Measurements from ENCODE around the gene DHCR24.

DHCR24 gene

DNA sequence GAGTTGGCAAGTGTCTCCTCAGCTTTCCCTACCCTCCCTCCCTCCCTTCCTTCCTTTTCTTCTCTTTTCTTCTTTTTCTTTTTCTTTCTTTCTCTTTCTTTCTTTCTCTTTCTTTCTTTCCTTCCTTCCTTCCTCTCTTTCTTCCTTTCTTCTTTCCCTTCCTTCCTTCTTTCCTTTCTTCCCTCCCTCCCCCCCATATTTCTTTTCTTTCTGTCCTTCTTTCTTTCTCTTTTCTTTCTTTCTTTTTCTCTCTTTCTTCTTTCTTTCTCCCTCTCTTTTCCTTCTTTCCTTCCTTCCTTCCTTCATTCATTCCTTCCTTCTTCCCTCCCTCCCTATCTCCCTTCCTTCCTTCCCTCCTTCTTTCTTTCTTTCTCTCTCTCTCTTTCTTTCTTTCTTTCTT is 67.3 kb downstream of the DHCR24 start:
- Histone ChIP-seq H3K4me3 (ENCODE audit: low read depth, low read length) (no peak overlapping the region), H3K27me3 (no peaks in the 10 kb centered on the region), H3K36me3 (no peaks in the 10 kb centered on the region), H3K4me1 (no peaks in the 10 kb centered on the region), H3K9me3 (no peaks in the 10 kb centered on the region)
- TF ChIP-seq, protein P1, sequence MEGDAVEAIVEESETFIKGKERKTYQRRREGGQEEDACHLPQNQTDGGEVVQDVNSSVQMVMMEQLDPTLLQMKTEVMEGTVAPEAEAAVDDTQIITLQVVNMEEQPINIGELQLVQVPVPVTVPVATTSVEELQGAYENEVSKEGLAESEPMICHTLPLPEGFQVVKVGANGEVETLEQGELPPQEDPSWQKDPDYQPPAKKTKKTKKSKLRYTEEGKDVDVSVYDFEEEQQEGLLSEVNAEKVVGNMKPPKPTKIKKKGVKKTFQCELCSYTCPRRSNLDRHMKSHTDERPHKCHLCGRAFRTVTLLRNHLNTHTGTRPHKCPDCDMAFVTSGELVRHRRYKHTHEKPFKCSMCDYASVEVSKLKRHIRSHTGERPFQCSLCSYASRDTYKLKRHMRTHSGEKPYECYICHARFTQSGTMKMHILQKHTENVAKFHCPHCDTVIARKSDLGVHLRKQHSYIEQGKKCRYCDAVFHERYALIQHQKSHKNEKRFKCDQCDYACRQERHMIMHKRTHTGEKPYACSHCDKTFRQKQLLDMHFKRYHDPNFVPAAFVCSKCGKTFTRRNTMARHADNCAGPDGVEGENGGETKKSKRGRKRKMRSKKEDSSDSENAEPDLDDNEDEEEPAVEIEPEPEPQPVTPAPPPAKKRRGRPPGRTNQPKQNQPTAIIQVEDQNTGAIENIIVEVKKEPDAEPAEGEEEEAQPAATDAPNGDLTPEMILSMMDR (IDR thresholded peaks at IDR 0.05; ENCODE audit: low read depth, low read length), result no peak
- no peak for DNase-seq

DNA sequence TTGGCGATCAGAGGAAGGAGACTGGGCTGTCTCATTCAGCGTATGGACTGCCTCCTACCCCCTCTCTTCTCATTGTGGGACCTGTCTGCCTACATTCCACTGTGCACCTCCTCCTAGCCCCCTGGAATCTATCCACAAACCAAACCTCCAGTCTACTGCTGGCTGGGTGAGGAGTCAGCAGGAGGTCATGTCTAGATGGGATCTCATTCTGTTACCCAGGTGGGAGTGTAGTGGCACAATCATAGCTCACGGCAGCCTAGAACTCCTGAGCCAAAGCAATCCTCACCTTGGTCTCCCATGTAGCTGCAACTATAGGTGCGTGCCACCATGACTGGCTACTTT is 67.8 kb downstream of the DHCR24 start:
- H3K4me1 ChIP-seq, result no peaks in the 10 kb centered on the region
- no peaks in the 10 kb centered on the region for H3K27me3 ChIP-seq
- H3K9me3 ChIP-seq, result no peaks in the 10 kb centered on the region
- TF ChIP-seq, protein P1 (IDR thresholded peaks at IDR 0.05; ENCODE audit: low read depth, low read length), result no peak
- DNase-seq, result no peak
- no peaks in the 10 kb centered on the region for H3K36me3 ChIP-seq
- H3K4me3 ChIP-seq (ENCODE audit: low read depth, low read length), result no peak overlapping the region

DNA sequence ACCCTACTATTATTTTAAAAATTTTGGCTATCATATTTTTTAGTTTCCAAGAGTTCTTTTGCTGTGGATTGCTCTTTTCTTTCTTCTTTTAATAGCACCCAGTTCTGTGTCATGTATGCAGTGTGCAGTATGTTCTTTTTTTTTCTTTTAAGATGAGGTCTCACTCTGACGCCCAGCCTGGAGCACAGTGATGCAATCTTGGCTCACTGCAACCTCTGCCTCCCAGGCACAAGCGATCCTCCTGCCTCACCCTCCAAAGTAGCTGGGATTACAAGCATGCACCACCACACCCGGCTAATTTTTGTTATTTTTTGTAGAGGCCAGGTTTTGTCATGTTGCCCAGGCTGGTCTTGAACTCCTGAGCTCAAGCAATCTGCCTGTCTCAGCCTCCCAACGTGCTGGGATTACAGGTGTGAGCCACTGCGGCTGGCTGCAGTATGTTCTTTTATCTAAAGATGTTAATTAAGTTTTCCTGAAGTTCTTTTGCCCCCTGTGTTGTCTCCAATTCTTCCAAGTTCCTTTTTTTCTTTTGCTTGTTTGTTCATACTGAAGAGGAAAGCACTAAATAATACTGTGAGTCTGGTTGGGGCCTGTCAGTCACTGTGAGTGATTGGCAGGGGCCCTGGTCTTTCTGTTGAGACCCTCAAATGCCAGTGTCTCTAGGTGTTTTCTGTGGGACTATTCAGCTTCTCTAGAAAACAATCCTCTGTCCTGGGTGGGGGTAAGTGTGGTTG is 68.4 kb downstream of the DHCR24 start:
- Histone ChIP-seq H3K4me3 (ENCODE audit: low read depth, low read length) (no peak overlapping the region), H3K27me3 (no peaks in the 10 kb centered on the region), H3K4me1 (no peaks in the 10 kb centered on the region), H3K36me3 (no peaks in the 10 kb centered on the region), H3K9me3 (no peaks in the 10 kb centered on the region)
- no peak for DNase-seq
- TF ChIP-seq, protein P1 (IDR thresholded peaks at IDR 0.05; ENCODE audit: low read depth, low read length), result no peak

DNA sequence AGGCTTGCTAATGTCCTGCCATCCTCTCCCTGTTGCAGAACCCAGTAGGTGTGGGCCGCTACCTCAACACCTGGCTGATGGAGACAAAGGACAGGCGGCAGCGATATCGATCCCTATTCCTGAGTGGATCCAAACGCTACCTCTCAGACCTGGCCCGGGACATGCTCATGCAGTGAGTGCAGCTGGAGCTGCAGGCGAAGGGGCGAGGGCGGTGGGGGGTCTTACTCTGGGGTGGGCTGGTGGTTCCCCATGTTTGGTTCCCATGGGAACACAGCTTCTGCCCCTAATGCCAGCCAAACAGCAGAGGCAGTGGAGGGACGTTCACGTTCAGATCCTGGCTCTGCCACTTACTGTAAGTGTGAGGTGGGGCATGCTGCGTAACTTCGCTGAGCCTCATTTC is 70.0 kb downstream of the DHCR24 start:
- no peaks in the 10 kb centered on the region for H3K9me3 ChIP-seq
- no peaks in the 10 kb centered on the region for H3K27me3 ChIP-seq
- TF ChIP-seq, protein P1 (IDR thresholded peaks at IDR 0.05; ENCODE audit: low read depth, low read length), result no peak
- no peak overlapping the region for H3K4me3 ChIP-seq (ENCODE audit: low read depth, low read length)
- H3K36me3 ChIP-seq, result no peaks in the 10 kb centered on the region
- DNase-seq, result no peak
- no peaks in the 10 kb centered on the region for H3K4me1 ChIP-seq

DNA sequence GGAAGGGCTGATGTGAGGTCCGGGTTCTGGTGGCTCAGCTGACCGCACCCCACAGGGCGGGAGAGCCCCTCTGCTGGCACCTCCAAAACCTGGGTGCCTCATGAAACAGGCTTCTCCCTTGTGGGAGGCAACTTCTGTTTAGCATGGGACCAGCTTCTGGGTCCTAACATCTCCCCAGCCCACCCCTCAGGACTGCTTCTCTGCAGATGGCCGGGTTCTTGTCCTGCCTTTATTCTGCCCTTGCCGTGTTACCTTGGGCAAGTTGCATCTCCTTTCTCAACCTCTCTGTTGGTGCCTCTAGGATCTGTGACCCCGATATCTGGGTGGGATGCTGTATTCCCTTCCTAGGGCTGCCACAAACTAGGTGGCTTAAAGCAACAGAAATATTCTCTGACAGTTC is 70.9 kb downstream of the DHCR24 start:
- no peaks in the 10 kb centered on the region for H3K36me3 ChIP-seq
- H3K4me3 ChIP-seq (ENCODE audit: low read depth, low read length), result no peak overlapping the region
- no peak for DNase-seq
- no peaks in the 10 kb centered on the region for H3K4me1 ChIP-seq
- H3K27me3 ChIP-seq, result no peaks in the 10 kb centered on the region
- no peaks in the 10 kb centered on the region for H3K9me3 ChIP-seq
- TF ChIP-seq, protein P1 (IDR thresholded peaks at IDR 0.05; ENCODE audit: low read depth, low read length), result no peak

DNA sequence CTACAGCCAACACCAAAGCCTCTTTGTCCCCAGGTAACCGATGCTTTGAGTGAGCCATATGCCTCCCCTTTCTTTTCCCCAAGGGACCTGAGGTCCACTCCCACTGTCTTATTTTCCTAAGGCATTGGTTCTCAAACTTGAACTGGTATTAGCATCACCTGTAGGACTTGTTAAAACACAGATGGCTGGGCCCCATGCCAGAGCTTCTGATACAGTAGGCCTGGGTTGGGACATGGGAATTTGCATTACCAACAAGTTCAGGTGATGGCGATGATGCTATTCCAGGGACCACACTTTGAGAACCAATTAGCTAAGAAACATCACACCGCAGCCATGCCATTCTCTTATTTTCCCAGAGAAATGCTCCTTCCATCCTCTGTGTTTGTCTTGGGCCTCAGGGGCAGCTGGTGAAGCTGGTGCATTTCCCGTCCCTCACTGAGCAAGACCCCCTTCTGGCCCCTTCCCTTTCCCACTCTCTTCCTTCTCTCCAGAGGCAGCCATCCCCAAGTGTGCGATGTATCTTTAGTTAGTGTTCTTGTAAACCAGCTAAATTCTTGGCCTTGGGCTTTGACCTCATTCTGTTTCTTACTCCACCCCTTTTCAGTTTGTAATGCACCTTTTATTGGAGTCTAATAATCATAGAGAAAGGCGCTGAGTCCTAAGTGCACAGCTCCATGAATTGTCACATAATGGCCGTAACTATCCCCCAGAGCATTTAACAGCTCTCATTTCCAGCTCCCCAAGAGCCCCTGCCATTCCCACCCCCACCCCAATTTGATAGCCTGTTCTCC is 71.7 kb downstream of the DHCR24 start:
- H3K9me3 ChIP-seq, result no peaks in the 10 kb centered on the region
- H3K27me3 ChIP-seq, result no peaks in the 10 kb centered on the region
- no peak overlapping the region for H3K4me3 ChIP-seq (ENCODE audit: low read depth, low read length)
- TF ChIP-seq, protein P1 (IDR thresholded peaks at IDR 0.05; ENCODE audit: low read depth, low read length), result no peak
- no peaks in the 10 kb centered on the region for H3K36me3 ChIP-seq
- no peaks in the 10 kb centered on the region for H3K4me1 ChIP-seq
- DNase-seq, result no peak

Data from BE2C (cell line).